Measurements from ENCODE around the gene CAPN15.
A peak's percentile ranks its signal among the peaks of the same experiment; 100 is the strongest.

Gene CAPN15

DNA sequence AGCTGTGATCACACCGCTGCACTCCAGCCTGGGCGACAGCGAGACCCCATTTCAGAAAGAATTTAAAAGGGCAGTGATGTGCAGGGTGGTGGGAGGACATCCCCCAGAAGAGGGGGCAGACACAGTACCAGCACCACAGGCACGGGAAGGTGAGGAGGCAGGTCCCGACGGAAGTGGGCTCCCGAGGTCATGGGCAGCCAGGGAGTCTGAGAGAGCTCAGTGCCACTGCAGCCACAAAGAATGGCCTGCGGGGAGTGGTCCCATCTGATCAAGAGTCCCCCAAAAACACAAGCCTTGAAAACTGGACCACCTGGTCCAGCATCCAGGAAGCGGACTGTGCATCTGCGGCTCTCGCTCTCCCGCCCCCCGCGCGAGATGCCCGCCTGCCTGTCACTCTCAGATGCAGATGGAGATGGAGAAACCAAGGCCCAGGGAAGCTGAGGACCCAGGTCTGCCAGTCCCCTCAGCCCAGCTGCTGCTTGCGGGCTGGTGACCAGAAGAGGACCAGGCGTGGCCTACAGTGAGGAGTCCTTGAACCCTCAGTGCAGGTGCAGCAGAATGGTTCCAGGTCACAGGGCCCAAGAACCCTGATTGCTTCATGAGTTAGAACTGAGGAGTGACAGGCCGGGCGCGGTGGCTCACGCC is 4.3 kb upstream of the CAPN15 start:
- DNase-seq (ENCODE audit: extremely low spot score, insufficient read length, low read depth) (no peak), FAIRE-seq (no peak)

DNA sequence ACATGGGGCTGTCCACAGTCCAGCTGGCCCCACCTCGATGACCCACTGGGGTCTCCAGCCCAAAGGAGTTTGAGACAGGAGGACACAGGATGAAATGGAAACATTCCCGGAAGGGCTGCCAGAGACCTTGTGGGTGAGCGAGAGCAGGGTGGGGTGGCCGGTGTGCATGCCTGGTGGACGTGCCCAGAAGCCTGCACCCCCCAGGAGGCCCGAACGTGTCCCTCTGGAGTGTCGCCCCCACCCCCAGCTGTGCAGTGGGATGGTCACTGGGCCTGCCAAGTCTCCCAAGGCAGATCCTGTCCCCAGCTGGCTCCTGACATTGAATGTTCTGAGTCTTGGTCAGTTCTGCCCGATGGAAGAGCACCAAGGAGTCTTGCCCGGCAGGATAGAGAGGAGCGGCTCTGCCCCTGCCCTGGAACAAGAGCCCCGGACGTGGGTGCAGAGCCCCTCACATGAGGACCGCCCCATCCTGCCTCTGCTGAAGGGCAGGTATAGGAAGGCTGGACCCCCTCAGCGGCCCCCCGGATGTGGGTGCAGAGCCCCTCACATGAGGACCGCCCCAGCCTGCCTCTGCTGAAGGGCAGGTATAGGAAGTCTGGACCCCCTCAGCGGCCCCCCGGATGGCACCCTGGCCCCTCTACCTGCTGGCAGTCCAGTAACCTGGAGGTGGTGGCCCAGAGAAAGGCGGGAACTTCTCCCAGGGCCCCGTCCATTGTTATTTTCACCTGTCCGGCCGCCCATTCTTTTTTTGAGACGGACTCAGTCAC is 3.1 kb upstream of the CAPN15 start:
- DNase-seq (ENCODE audit: extremely low spot score, insufficient read length, low read depth) = no peak
- FAIRE-seq = no peak

DNA sequence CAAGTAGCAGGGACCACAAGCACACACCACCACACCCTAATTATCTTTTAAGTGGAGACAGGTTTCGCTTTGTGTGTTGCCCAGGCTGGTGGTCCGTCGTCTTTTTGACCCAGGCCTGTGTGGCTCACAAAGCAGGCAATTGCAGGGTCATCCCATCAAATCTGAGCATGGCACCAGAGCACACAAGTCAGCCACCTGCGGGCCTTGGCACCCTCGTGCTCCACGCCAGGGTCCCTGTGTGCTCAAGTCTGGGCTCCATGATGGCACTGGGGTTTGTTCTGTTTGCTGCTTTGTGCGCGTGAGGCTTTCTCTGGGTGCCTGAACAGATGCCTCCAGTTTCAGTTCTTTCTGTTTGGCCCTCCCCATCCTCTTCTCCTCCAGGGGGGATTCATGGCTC is 2.4 kb upstream of the CAPN15 start:
- peak; percentile 36 for FAIRE-seq
- no peak for DNase-seq (ENCODE audit: extremely low spot score, insufficient read length, low read depth)

DNA sequence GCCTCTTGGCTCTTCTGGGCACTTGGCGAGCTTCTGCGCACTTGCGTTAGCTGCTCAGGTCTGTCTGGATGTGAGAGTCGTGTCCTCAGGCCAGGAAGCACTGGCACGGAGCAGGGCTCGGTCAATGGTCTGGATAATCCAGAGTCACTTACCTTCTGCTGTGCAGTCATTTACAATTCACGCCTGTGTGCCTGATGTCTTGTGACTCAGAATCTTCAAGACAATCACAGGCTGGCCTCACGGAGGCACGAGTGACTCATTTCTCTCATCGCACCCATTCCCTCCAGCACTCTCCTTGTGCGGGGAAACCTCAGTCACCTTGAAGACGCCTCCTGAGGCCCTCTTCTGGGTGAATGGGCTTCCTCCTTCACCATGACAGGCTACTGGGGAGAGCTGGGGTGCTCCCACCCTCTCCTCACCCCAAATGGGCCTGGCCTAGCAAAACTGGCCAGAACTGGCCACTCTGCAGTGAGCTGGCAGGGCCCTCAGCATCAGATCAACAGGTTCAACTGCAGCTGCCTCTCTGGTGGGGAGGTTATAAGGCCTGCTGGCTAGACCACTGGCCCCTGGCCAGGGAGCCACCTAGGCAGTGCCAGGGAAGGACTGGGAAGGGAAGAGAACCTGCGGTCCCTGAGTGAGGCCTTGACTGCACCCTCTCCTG is 1.9 kb upstream of the CAPN15 start:
- FAIRE-seq (peak; percentile 87), DNase-seq (ENCODE audit: extremely low spot score, insufficient read length, low read depth) (peak; percentile 37)

DNA sequence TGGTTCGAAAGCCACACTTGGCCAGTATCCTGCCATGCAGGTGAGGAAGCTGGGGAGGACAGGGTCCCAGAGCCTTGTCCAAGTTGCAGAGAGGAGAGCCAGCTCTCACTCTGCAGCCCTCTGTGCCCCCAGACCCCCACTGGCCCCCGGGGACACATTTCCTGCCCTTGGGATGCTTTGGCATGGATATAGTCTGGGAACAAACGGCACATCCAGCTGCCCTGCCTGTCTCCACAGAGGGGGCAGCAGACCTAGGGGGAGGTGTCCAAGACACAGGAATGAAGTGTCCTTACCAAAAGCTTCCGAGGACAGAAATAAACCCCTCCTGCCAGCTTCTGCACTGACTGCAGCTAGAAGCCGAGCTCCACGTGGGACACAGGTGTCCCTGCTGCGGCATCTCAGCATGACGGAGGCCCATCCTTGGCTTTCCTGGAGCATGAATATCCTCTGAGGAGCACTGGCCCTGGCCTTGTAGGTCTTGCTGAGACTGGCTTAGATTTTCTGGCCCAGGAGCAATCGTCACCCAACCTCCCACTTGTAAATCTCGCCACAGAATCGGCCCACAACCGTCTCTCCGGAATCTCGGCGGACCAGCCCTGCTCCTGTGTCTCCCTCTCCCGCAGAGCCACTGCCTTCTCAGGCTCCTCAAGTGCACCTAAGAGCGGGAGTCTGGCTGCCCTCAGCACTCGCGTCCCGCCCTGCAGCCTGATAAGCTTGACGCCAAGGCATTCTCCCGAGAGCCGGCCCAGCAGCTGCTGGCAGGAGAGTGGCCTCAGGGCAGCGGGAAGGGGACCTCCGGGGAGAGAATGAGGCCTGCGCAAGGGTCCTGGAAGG is 1.1 kb upstream of the CAPN15 start:
- FAIRE-seq (no peak), DNase-seq (ENCODE audit: extremely low spot score, insufficient read length, low read depth) (no peak)

DNA sequence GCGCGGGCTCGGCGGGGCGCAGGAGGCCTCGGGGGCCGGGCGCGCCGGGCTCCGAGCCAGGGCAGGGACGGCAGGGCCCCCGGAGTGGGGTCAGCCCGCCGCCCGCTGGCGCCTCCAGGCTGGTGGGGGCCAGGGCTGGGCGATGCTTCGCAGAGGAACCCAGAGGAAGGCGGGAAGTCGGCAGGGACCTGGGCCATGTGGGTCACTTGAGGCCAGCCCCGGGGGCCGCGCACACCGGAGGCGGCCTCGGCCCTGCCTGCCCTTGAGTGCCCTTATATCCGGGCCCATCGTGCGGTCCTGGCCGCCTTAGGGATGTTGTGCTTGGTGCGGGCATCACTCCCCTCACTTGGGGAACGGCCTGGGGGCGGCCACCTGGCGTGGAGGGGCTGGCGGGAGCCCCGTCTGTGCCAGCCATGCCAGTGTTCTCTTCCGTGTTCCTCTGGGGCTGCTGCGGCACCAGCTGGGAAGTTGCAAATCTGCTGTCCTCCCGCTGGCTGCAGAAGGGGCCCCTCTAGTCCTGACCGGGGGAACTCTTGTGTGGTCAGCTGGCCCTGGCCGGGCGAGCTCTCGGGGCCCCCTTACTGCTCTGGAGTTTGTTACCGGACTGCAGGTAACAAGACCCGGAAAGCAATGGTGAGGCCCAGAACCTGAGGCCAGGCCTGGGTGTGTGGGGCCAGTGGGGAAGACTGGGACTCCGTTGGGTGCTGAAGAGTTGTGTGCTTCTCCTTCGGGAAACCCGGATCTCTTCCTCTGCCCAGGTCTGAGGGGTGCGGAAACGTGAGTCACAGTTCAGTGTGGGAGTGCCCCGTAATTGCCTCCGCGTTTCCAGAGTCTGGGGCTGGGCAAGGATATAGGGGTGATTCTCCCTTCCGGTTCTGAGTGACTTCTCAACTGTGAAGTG is 849 bp downstream of the CAPN15 start:
- DNase-seq (ENCODE audit: extremely low spot score, insufficient read length, low read depth) = no peak
- FAIRE-seq = peak; percentile 55

DNA sequence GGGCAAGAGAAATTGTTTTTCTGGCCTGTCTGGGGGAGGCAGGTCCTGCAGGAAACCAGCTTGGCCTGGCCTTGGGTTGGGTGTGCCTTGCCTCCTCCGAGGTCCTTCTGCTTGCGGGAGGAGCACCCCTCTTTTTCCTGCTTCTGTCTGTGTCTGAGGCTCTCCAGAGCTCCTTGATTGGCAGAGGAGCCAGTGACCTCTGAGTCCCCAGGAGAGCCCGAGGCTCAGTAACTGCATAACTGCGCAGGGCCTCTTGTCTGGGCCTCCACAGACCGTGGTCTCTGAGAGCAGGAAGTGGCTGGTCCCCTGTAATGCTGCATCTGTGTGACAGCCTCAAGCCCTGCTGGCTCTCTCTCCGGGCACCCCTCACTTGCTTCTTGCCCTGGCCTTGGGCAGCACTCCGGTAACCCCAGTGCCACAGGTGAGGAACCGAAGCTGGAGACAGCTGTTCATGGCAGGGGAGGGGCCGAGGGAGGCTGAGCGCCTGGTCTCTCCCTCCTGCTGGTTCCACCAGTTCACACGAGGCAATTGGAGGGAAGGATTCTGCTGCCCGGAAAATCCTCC is 1.6 kb downstream of the CAPN15 start:
- DNase-seq (ENCODE audit: extremely low spot score, insufficient read length, low read depth) = no peak
- FAIRE-seq = peak; percentile 46

DNA sequence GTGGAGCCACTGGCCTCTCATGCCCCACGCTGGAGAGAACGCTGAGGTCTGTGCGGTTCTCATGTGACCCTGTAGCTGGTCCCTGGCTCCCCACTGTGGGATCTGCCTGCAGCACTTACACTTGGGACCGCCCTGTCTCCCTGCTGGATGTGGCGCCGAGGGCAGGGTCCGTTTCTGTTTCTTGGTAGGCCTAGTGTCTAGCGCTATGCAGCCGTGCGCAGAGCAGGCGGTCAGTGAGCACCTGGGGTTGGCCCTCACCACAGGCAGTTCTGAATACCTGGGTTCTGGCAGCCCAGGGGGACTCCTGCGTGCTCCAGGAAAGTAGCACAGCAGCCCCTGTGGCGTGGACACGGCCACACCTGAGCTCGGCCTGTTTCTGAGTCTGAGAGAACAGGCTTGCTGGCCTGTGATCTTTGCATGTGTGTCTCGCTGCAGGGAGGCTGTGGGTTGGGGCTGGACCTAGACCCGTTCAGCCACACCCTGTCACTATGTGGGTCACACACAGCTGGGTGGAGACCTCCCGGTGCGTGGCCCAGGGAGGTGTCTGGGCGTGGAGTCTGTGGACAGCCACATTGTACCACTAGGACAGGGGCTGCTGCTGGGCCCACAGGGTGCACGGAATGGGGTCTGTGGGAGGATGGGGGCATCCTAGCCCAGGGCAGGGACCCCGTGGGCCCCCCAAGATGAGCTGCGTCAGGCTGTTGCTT is 2.8 kb downstream of the CAPN15 start:
- DNase-seq (ENCODE audit: extremely low spot score, insufficient read length, low read depth) (no peak), FAIRE-seq (no peak)

DNA sequence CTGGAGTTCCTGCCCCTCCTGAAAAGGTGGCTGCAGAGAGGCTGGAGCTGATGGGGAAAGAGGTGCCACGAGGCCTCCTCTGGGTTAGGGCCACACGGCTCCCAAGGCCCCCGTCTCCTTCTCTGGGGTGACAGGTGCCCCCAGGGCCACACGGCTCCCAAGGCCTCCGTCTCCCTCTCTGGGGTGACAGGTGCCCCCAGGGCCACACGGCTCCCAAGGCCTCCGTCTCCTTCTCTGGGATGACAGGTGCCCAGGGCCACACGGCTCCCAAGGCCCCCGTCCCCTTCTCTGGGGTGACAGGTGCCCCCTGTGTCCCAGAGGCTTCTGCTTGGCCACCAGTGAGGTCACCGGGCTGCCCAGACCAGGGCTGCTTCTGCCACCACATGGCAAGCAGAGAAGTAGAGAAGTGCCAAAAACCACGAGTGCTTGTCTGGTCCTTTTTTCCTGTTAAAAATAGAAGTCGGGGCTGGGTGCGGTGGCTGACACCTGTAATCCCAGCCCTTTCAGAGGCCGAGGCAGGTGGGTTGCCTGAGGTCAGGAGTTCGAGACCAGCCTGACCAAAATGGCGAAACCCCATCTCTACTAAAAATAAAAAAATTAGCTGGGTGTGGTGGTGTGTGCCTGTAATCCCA is 4.1 kb downstream of the CAPN15 start:
- FAIRE-seq (no peak), DNase-seq (ENCODE audit: extremely low spot score, insufficient read length, low read depth) (no peak)

DNA sequence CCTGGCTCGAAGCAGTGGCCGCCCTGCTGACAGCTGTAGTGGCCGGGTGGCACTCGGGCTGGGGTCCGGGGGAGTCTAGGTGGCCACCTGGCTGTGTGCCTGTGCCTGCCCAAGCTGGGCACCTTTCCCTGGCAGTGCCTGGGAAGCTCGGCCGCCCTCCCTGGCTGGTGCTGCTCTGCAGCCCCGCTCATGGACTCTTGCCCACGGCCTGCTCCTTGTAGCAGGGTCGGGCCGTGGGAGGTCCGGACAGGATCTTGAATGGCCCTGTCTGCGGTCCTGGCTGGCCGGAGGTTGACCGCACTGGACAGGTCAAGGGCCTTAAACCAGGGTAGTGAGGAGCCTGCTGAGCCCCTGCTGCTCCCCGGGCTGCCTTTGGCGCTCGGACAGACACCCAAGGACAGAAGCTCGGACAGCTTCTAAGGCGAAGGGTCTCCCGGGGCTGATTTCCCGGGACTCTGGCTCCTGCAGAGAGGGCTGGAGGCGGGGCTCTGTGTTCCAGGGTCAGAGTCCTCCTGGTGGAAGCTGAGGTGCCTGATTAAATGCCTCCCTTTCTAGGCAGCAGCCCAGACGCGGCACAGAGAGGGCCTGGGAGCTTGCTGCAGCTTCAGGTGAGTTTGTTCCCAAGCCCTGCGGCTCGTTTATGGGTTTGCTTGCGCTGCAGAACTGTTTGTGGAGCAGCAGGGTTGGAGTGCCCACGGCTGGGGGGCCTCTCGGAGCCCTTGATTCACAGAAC is 6.0 kb downstream of the CAPN15 start:
- DNase-seq (ENCODE audit: extremely low spot score, insufficient read length, low read depth) = no peak
- no peak for FAIRE-seq

DNA sequence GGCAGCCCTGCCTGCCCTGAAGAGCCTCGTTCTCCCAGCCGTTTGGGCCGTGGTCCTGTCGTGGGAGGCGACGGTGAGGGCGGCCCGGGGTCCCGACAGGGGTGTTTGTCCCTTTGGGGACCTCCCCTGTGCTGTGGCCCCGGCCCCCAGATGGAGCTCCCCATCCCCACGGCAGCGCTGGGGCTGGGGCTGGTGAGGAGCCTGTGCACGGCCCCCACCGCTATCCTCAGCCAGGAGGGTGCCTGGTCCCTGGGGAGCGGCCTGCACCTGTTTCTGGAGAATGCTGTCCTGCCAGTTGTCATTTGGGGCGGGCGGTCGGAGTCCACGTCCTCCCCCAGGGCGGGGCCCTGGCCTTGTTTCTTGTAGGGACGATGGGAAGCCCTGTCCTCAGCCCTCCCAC is 6.6 kb downstream of the CAPN15 start:
- no peak for DNase-seq (ENCODE audit: extremely low spot score, insufficient read length, low read depth)
- FAIRE-seq = no peak

DNA sequence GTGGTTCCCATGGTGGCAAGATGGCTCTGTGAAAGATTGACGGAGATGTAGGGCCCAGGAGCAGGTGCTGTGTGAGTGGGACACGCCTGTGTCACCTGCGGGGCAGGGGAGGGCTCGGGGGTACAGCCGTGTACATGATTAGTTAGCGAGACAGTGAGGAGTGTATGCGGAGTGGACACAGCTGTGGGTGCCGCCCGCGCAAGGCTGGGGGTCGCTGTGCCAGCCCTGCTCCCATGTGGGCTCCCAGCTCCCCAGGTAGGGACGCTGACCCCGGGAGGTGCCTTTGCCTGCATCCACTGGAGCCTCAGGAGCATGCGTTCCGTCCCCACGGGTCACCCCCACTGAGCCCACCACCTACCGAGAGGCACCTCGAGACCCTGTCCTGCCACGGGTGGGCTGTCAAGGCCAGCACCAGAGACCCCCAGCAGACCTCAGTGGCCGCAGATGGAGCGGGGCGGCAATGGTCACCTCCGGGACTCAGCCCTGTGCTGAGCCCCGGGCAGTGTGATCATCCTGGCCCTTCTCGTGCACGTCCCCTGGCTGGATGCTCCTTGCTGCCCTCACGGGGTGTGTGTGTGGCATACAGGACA is 7.4 kb downstream of the CAPN15 start:
- FAIRE-seq (no peak), DNase-seq (ENCODE audit: extremely low spot score, insufficient read length, low read depth) (no peak)

DNA sequence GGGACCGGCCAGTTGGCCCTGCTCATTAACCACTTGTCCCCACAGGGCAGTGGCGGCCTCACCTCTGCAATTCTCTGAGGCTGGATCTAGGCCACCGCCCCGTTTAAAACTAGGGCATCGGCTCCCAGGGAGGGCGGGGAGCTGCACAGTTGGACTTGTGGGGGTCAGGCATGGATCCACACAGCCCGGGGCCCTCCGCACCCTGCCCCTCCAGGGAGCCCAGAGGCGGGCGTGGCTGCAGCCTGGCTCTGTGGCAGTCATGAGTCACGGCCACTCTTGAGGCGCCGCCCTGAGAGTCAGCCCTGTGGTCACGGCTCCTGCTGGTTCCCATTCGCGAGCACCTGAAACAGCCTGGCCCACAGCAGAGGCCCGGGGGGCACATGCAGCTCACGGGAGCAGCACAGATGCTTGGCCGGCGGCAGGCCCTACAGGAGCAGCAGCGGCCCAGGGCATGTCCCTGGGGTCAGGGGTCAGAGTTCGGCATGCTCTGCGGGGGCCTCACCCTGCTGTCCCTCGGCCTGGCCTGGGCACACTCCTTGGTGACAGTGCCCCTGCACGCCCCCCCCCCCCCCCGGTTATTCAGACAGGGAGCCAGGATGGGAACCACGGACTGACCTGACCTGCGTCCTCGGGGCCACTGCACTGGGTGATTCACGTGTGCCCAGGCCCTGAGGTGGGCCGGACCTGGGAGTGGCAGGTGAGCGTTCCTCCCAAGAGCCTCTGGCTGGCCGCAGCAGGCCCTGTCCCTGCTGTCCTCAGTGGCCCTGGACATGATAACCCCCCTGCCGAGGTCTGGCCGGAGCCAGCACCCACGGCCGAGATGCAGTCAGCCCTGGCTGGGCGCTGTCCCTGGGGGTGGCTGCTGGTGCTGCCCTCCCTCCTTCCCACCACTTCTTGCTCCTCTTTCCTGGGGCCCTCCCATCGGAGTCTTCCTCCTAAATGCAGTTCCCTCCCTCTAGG is 8.2 kb downstream of the CAPN15 start:
- DNase-seq (ENCODE audit: extremely low spot score, insufficient read length, low read depth) (no peak), FAIRE-seq (no peak)

DNA sequence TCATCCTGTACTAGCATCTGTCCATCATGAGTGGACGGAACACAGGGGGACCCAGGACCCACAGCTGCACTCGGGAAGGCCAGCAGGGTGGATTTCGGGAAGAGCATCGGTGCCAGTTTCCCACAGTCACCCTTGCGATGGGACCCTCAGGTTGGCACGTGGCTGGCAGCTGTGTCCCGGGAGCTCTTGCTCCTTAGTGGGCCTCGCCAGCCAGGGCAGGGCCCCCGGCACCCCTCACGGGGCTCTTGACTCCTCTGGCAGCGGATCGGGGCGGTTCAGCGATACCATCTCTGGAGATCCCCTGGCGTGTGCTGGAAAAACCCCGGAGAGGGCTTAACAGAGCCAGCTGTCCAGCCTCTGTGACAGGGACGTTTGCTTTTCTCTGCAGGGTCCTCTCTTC is 9.2 kb downstream of the CAPN15 start:
- no peak for FAIRE-seq
- no peak for DNase-seq (ENCODE audit: extremely low spot score, insufficient read length, low read depth)

DNA sequence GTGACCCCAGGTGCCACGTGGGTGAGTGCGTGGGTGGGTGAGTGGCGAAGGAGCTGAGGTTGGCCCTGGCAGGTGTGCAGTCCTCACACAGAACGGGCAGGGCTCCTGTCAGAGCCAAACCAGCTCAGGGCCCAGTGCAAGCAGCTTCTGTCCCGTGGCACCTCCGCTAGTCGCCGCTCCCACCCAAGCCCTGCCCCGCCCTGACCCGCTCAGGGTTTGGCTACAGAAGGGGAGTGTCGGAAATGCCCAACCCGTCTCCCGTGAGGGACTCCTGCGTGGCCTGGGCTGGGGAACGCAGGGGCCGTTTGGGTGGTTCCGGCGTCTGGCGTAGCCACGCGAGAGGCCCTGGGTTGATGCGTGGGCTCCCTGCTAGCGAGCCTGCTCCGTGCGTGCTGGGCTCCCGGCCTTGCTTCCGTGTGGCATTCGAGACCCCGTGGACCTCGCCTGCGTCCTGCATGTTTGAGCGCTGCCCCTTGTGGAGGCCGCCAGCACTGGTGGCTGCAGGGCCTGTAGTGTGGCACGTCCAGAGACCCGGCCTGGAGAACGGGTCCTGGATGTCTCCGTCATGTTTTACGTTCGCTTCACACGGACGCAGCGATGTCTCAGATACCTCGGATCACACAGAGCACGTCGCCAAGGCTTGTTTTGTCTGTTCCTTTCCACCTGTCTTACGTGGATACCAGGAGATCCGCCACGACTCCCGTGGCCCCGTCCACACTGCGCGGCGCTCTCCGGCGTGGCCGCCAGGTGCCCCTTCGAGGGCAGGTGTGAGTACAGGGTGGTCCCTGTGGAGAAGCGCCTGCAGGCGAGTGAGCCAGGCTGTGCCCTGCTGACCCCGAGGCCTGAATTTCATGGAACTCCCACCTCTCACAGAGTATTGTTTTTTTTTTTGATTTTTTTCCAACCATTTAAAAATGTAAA is 10.2 kb downstream of the CAPN15 start:
- FAIRE-seq = no peak
- DNase-seq (ENCODE audit: extremely low spot score, insufficient read length, low read depth) = no peak

Data from GM18507 (cell line).